Measurements from ENCODE around the gene DDIT4L.

DNA sequence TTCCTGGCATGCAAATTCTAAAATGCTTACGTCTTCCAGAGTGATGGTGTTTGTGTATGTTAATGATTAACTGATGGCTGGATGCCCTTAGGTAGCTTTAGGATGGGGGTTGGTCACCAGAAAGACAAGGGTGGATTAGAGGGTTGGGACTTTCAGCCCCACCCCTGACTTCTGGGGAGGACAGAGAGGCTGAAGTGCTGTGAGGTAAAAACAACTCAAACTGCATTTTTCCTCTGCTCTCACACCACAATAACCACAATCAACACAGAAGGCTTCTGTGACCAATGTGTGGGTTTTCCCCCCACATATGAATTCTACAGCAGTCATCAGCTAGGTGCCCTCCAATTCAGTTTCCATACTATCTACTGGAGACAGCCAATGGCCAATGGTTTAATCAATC is 18.7 kb upstream of the DDIT4L start:
- TF ChIP-seq, protein P1, sequence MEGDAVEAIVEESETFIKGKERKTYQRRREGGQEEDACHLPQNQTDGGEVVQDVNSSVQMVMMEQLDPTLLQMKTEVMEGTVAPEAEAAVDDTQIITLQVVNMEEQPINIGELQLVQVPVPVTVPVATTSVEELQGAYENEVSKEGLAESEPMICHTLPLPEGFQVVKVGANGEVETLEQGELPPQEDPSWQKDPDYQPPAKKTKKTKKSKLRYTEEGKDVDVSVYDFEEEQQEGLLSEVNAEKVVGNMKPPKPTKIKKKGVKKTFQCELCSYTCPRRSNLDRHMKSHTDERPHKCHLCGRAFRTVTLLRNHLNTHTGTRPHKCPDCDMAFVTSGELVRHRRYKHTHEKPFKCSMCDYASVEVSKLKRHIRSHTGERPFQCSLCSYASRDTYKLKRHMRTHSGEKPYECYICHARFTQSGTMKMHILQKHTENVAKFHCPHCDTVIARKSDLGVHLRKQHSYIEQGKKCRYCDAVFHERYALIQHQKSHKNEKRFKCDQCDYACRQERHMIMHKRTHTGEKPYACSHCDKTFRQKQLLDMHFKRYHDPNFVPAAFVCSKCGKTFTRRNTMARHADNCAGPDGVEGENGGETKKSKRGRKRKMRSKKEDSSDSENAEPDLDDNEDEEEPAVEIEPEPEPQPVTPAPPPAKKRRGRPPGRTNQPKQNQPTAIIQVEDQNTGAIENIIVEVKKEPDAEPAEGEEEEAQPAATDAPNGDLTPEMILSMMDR (IDR thresholded peaks at IDR 0.05 in 2 of 3, conservative IDR thresholded peaks at IDR 0.05 in 1 of 3; ENCODE audit: control insufficient read depth in 2 of 3, extremely low read depth in 1 of 3, insufficient read depth in 1 of 3, low read depth in 3 of 3, low read length in 3 of 3): no peak
- TF ChIP-seq ZNF274 (IDR thresholded peaks at IDR 0.05; ENCODE audit: insufficient read depth, insufficient read length): no peak
- no peak for TF ChIP-seq POLR2A (IDR thresholded peaks at IDR 0.05; ENCODE audit: low read depth, low read length)
- TF ChIP-seq EZH2 (IDR thresholded peaks at IDR 0.05; ENCODE audit: borderline replicate concordance, control insufficient read depth, low read depth, low read length): no peak
- TF ChIP-seq NRF1 (conservative IDR thresholded peaks at IDR 0.05; ENCODE audit: low read depth, low read length): no peak
- TF ChIP-seq SMARCA5 (IDR thresholded peaks at IDR 0.05): no peak
- TF ChIP-seq, protein P2, sequence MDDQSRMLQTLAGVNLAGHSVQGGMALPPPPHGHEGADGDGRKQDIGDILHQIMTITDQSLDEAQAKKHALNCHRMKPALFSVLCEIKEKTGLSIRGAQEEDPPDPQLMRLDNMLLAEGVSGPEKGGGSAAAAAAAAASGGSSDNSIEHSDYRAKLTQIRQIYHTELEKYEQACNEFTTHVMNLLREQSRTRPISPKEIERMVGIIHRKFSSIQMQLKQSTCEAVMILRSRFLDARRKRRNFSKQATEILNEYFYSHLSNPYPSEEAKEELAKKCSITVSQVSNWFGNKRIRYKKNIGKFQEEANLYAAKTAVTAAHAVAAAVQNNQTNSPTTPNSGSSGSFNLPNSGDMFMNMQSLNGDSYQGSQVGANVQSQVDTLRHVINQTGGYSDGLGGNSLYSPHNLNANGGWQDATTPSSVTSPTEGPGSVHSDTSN (IDR thresholded peaks at IDR 0.05; ENCODE audit: insufficient replicate concordance, low read depth, low read length): no peak
- TF ChIP-seq, protein P3, sequence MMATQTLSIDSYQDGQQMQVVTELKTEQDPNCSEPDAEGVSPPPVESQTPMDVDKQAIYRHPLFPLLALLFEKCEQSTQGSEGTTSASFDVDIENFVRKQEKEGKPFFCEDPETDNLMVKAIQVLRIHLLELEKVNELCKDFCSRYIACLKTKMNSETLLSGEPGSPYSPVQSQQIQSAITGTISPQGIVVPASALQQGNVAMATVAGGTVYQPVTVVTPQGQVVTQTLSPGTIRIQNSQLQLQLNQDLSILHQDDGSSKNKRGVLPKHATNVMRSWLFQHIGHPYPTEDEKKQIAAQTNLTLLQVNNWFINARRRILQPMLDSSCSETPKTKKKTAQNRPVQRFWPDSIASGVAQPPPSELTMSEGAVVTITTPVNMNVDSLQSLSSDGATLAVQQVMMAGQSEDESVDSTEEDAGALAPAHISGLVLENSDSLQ (IDR thresholded peaks at IDR 0.05): no peak
- TF ChIP-seq STAT3 (IDR thresholded peaks at IDR 0.05; ENCODE audit: low read depth, low read length): no peak
- TF ChIP-seq, protein P4, sequence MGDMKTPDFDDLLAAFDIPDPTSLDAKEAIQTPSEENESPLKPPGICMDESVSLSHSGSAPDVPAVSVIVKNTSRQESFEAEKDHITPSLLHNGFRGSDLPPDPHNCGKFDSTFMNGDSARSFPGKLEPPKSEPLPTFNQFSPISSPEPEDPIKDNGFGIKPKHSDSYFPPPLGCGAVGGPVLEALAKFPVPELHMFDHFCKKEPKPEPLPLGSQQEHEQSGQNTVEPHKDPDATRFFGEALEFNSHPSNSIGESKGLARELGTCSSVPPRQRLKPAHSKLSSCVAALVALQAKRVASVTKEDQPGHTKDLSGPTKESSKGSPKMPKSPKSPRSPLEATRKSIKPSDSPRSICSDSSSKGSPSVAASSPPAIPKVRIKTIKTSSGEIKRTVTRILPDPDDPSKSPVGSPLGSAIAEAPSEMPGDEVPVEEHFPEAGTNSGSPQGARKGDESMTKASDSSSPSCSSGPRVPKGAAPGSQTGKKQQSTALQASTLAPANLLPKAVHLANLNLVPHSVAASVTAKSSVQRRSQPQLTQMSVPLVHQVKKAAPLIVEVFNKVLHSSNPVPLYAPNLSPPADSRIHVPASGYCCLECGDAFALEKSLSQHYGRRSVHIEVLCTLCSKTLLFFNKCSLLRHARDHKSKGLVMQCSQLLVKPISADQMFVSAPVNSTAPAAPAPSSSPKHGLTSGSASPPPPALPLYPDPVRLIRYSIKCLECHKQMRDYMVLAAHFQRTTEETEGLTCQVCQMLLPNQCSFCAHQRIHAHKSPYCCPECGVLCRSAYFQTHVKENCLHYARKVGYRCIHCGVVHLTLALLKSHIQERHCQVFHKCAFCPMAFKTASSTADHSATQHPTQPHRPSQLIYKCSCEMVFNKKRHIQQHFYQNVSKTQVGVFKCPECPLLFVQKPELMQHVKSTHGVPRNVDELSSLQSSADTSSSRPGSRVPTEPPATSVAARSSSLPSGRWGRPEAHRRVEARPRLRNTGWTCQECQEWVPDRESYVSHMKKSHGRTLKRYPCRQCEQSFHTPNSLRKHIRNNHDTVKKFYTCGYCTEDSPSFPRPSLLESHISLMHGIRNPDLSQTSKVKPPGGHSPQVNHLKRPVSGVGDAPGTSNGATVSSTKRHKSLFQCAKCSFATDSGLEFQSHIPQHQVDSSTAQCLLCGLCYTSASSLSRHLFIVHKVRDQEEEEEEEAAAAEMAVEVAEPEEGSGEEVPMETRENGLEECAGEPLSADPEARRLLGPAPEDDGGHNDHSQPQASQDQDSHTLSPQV (IDR thresholded peaks at IDR 0.05): no peak
- TF ChIP-seq CREB1 (IDR thresholded peaks at IDR 0.05; ENCODE audit: low read depth): no peak
- no peak for TF ChIP-seq CHD2 (IDR thresholded peaks at IDR 0.05; ENCODE audit: borderline replicate concordance, low read depth, low read length)
- no peak for TF ChIP-seq MEF2A (IDR thresholded peaks at IDR 0.05; ENCODE audit: insufficient read depth, low read depth, low read length)
